HG02759 (cell line): ENCODE measurements around the gene UBASH3B.
"Not testable (repeated sequence)": the region's sequence is repeated elsewhere in the genome, so short reads cannot be mapped to it uniquely, and the experiment has no call there.

ENCODE experiments used
- ATAC-seq: cut with Tn5 transposase; IDR thresholded peaks from one replicate; pipeline ENCODE4 v1.9.1; 2021; ENCODE audit warnings: mild to moderate bottlenecking, moderate library complexity; ENCODE audit not compliant: unreplicated experiment

UBASH3B gene

DNA sequence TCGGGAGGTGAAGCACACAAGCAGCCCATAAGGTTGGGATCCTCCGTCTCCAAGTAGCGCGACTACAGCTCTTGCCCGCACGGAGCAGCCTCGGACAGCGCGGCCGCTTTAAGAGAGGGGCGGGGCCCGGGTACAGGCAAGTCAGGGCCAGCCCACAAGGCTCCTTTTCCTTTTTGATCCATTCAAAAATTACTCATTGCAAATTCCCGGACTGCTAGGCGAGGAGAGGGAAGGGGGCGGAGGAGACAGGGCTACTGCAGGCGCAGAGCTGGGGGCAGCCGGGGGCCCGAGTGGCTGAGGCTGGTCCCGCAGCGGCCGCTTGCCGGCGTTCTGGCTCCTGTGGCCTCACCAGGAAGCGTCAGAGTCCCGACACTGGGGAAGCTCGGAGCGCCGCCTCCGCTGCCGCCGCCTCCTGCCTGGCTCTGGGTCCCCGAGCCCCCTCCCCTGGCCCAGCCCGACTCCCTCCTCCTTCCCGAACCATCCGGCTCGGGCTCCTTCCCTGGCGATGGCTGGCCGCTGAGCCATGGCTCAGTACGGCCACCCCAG is at the start of gene UBASH3B:
Gene UBASH3B, plus strand, starts transcription at position 196 of the 546 bp plus-strand sequence. Its CDS starts 328 bp downstream, at position 524.
- ATAC-seq, result peak; percentile 83

GRCh38 chr11:122607162-122607561 is 48.4 kb upstream of the UBASH3B start:
- not testable (repeated sequence) for ATAC-seq

GRCh38 chr11:122612123-122612824 is 43.2 kb upstream of the UBASH3B start:
- ATAC-seq, result no peak

DNA sequence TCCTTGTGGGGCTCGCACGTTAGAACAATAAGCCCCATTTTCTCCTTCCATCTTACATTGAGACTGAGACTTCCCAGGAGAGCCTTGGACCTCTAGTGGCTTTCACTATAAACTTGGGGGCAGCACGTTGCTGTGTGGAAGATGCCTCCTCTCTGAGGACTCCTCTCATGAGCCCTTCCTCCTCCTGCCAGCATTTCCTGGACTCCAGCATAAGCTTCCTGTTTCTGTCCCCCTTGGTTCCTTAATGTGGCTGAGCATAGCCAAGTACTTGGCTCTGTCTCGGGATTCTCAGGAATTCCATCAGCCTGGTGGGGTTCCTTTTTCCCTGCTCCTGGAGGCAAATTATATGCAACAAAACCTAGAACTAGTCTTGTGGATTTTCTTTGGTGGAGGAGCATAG is 38.8 kb upstream of the UBASH3B start:
- no peak for ATAC-seq

- ATAC-seq, result no peak
These were observed 38.2 kb upstream of the UBASH3B start for GRCh38 chr11:122617297-122617696.

GRCh38 chr11:122617926-122618325 is 37.6 kb upstream of the UBASH3B start:
- ATAC-seq, result no peak

DNA sequence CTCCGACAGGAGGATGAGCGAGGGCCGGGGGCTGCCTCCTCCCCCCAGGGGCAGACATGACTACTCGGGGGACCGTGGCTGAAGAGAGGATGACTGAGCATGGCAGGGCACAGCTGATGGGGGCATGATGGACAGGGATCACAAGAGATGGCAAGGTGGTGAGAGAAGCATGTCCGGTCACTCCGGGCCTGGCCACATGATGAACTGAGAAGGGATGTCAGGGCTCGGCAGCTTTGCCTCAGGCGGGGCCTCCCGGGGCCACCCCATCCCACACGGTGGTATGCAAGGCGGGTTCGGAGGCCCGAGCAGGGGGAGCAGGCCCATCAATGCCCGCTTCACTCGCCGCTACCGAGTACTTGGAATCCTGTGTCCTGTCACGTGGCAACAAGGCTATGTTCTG is 36.6 kb upstream of the UBASH3B start:
- no peak for ATAC-seq

GRCh38 chr11:122619757-122620156 is 35.8 kb upstream of the UBASH3B start:
- no peak for ATAC-seq

DNA sequence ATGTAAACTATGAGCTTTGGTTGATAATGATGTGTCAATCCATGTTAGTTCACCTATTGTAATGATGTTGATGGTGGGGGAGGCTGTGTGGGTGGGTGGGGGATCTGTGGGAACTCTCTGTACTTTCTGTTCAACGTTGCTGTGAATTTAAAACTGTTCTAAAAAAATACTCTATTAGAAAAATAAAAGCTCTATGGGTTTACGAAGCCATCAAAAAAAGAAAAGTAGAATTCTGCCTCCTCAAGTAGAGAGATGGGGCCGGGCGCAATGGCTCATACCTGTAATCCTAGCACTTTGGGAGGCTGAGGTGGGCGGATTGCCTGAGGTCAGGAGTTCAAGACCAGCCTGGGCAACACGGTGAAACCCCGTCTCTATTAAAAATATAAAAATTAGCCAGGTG is 30.0 kb upstream of the UBASH3B start:
- ATAC-seq, result not testable (repeated sequence)

- no peak for ATAC-seq
These were observed 29.4 kb upstream of the UBASH3B start for GRCh38 chr11:122625976-122626665.

DNA sequence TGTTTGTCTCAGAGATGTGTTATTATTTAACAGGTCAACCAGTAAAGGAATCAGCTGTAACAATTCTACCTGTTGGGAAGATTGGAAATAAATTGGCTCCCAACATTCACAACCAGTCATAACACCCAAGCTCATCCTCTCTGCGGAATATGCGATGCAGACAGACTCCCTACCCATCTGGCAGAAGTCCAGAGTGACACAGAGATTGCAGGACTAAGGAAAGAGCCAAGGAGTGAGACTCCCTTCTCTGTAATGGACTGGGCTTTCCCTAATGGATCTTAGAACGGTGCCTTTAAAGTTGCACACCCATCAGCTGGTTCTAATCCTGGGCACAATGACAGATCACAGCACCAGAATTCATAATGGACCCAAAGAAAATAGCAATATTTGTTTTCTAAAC is 27.8 kb upstream of the UBASH3B start:
- no peak for ATAC-seq

GRCh38 chr11:122628810-122629555 is 26.5 kb upstream of the UBASH3B start:
- ATAC-seq, result peak; percentile 50

DNA sequence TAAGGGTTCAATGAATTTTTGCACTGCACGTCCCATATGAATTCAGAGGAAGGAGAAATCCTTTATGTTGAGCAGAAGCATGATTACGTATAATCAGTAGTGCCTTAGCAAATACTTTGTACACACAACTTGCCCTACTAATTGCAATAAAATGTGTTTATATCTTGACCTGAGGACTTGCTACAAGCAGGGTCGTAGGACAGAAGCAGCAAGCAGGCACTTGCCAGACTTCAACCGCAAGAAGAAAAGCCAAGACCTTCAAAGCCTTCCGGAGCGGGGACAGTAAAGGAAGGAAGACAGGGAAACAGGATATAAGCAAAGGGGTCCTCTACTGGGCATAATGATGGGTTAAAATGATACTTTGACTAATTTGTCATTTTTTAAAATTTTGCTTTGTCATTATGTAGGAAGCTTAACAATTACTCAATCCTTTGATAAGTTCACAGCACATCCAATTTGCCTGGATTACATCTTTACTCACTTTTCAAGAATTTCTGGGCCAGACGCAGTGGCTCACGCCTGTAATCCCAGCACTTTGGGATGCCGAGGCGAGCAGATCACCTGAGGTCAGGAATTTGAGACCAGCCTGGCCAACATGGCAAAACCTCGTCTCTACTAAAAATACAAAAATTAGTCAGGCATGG is 23.2 kb upstream of the UBASH3B start:
- no peak for ATAC-seq

GRCh38 chr11:122633219-122633829 is 22.2 kb upstream of the UBASH3B start:
- ATAC-seq, result no peak

- no peak for ATAC-seq
These were observed 21.0 kb upstream of the UBASH3B start for GRCh38 chr11:122634501-122634900.

DNA sequence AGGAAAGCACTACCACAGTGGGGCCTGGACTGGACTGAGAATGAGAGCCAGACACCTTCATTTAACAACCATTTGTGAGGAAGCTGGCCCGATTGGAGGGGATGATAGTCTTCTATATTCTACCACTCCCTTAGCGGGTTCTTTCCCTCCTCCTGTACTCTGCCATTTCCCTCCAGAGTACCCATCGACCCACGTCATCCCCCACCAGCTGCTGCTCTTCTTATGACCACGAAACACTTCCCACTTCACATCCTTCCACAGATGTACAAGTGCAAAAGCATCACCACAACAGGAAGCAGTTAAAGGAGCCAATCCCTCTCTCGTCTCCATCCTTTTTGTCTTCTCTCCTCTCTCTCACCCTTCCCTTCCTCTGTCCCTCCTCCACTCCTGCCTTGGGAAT is 18.0 kb upstream of the UBASH3B start:
- no peak for ATAC-seq

- no peak for ATAC-seq
These were observed 13.0 kb upstream of the UBASH3B start for GRCh38 chr11:122642472-122642922.

- no peak for ATAC-seq
These were observed 12.6 kb upstream of the UBASH3B start for GRCh38 chr11:122642971-122643370.

DNA sequence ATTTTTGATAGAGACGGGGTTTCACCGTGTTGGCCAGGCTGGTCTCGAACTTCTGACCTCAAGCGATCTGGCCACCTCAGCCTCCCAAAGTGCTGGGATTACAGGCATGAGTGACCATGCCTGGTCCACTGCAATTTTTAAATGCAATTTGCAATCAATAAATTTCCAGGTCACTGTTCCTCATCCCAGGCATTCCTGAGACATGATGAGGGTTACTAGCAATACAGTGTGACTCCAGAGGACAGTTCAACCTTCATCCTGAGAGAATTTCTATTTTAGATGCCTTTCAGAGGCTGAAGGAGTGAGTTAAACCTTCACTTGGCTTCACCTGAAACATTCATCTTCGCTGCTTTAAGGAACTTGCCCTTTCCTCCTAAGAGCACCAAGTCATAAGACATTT is 9.7 kb upstream of the UBASH3B start:
- ATAC-seq, result no peak

DNA sequence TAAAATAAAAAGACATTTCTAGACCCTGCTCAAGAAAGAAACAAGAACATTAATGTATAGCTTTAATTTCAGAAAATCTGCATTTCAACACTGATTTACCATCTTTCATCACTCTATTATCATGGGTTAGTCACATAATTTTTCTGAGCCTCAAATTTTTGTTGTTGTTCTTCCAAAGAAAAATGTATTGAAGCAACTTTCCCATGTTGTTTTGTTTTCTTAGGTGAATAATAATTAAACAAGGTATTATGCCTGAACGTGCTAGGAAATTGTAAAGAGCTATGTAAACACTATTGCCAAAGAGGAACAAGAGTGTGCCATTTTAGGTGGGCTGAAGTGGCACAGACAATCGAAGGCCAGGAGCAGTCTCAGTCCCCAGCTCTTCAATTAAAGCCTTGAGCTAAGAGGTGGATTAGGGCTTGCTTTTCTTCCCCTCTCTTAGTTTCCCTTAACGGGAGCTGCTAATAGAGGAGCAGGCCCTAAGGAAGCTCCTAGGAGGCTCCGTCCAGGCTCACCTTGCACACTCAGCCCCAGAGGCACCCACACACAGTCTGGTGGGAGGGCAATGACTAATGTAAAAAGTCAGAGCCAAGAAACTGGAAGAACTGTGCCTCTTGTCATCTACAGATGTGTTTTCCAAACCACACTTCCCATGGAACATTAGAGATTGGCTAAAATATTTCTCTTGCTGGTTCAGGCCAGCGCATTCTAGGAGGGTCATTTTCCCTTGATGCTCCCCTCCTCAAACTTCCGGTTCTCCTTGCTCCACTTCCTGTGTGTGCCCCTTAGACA is 8.8 kb upstream of the UBASH3B start:
- no peak for ATAC-seq
